ENCODE measurements around the gene MACIR.
"Not testable (repeated sequence)": the region's sequence is repeated elsewhere in the genome, so short reads cannot be mapped to it uniquely, and the experiment has no call there.

Gene MACIR

GRCh38 chr5:103258368-103258956 is at the start of gene MACIR:
Gene MACIR (plus strand): TSS chr5:103258763. CDS start chr5:103275920, 17,157 bp downstream.
- DNase-seq, result peak; percentile 68 to 98 (median 91)

- no peak for DNase-seq
Observed at GRCh38 chr5:103209065-103209464, 49.5 kb upstream of the MACIR start.

DNA sequence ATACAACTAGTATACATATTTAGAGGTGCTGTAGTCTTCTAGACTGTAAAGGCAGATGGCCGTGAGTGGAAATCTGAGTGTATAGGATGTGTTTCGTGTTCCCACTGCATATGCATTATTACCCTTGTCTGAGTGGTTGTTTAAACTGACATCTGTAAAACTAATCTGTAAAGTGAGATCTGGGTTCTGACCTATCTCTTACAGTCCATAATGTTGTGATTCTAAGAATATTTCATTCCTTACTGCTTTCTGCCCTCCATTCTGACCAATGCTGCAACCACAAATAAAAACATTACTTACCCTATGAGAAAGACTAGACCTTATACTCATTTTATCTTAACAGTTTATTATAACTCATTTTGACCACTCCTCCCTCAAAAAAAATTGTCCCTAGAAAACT is 47.6 kb upstream of the MACIR start:
- no peak for DNase-seq

GRCh38 chr5:103211576-103212561 is 46.7 kb upstream of the MACIR start:
- no peak for DNase-seq

DNA sequence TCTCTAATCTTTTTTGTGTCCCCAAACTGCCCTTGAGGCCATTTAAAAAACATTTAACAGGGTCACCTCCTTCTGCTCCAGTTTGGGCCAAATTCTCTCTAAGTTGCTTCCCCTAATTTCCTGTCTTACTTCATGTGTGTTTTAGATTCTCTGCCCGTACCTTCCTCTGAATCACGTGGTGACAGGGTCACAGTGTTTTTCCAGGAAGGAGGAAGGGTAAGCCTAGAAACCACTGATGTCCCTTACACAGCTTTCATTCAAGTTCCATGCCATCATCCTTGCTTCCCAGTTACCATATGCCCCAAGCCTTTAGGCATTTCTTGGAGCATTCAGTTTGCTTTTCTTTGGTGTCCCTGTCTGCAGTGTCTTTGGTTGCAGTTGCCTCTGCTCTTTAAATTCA is 42.4 kb upstream of the MACIR start:
- no peak for DNase-seq

DNA sequence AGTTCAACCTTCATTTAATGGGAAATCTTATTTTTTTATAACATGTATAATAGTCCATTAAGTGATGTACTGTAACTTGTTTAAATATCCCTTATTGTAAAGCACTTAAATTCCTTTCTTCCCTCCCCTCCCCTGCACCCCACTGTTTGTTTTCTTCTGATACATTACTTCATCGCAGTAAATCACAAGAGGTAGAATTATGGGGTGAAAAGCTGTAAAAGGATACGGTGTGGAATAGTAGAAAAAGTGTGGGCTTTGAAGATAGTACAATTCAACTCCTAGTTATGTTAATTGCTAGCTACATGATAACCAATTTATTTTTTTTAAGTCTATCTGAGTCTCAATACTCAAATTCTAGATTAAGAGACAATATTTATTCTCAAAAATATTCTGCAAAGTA is 41.9 kb upstream of the MACIR start:
- DNase-seq, result no peak

GRCh38 chr5:103217101-103217500 is 41.5 kb upstream of the MACIR start:
- no peak for DNase-seq

DNA sequence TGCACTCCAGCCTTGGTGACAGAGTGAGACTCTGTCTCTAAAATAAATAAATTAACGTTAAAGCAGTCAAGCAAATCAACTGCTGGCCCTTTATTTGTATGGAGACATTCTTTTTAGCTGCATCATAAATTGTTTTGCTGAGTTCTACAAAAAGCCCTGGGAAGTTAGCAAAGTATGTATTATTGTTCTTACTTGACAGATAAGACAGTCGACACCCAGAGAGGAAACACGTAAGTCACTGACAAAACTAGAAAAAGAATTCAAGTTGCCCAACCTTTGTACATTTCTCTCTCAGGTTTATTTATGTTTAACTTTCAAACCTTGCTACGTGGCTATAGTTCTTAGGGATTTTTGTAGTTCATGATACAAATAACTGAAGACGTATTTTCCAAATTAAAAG is 40.4 kb upstream of the MACIR start:
- no peak for DNase-seq

DNA sequence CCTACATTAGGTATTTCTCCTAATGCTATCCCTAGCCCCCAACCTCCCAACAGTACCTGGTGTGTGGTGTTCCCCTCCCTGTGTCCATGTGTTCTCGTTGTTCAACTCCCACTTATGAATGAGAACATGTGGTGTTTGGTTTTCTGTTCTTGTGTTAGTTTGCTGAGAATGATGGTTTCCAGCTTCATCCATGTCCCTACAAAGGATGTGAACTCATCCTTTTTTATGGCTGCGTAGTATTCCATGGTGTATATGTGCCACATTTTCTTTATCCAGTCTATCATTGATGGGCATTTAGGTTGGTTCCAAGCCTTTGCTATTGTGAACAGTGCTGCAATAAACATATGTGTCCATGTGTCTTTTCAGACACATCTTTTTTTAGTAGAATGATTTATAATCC is 39.5 kb upstream of the MACIR start:
- DNase-seq, result not testable (repeated sequence)

DNA sequence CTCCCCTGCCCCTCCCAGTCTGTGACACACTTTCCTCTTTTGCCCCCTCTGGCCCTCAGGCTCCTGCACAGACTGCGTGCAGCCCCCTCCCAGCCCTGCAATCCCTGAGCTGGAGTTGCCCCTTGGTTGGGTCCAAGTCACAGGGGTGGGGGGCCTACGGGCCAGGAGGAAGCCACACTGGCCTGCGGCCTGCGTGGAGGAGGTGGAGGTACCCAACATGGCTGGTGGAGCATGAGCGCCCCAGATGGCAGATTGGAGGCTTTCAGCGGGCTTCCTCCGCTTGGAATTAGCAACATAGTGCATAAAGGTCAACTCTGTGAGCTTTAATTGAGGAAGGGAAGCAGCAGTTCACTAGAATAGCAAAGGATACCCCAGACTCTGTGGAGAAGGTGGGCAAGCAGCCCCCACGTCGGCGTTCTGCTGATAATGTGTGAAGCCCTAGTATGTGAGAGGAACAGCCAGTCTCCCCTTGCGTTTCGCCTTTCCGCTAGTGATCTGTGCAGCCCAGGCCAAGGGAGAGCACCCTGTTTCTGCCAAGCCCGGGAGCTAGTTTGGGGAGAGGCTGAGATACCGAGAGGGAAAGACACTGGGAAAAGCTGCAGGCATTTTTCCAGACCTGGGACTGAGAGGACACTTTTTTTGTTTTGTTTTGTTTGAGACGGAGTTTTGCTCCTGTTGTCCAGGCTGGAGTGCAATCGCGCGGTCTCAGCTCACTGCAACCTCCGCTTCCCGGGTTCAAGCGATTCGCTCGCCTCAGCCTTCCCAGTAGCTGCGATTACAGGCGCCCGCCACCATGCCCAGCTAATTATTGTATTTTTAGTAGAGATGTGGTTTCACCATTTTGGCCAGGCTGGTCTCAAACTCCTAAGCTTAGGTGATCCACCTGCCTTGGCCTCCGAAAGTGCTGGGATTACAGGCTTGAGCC is 35.3 kb upstream of the MACIR start:
- no peak for DNase-seq

- DNase-seq, result peak in 7 of 51 donors; percentile 1 to 44 (median 3)
Observed at GRCh38 chr5:103224118-103224893, 34.3 kb upstream of the MACIR start.

DNA sequence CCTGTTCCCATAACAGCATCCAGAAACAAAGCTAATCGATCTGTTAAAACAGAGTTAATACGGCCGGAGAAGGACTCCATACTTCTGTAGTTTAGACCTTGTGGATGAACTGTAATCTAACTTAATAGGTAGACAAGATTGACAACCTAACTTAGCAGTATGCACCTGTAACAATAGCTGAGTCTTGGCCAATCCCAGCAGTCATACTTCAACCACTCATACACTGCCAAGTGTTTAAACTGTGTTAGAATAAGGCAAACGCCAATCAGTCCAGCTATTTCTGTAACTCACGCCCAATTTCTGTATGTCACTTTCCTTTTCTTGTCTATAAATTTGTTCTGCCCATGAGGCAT is 33.7 kb upstream of the MACIR start:
- no peak for DNase-seq

DNA sequence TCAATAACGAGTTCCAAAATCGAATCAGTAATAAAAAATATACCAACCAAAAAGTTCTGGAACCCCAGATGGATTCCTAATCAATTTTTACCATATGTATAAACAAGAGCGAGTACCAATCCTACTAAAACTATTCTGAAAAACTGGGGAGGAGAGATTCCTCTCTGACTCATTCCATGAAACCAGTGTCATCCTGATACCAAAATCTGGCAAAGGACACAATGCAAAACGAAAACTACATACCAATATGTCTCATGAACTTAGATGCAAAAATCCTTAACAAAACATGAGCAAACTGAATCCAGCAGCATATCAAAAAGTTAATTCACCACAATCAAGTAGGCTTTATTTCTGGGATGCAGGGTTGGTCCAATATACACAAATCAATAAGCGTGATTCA is 30.5 kb upstream of the MACIR start:
- DNase-seq, result no peak

GRCh38 chr5:103228588-103228987 is 30.0 kb upstream of the MACIR start:
- no peak for DNase-seq

GRCh38 chr5:103232393-103232999 is 26.1 kb upstream of the MACIR start:
- DNase-seq, result peak in 1 of 51 donors; percentile 13

- no peak for DNase-seq
Observed at GRCh38 chr5:103234239-103234975, 24.2 kb upstream of the MACIR start.

- DNase-seq, result no peak
Observed at GRCh38 chr5:103235891-103236290, 22.7 kb upstream of the MACIR start.

GRCh38 chr5:103237778-103238177 is 20.8 kb upstream of the MACIR start:
- DNase-seq, result no peak

DNA sequence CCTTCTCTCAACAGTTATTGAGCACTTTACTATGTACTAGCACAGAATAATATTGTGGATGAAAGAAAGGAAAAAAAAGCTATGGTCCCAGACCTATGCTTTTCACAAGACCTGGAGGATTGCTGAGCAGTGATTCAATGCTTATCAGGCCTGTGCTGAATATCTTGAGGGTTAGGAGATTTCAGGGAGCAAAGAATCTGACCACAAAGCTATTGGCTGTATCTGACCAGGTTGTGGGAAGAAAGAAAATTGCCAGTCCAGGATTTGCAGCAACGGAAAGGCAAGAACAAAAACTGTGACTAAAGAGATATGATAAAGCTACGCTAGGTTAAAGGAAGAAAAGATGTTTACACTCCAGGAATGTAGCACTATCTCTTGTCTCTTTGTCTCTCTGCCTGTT is 14.9 kb upstream of the MACIR start:
- DNase-seq, result no peak

DNA sequence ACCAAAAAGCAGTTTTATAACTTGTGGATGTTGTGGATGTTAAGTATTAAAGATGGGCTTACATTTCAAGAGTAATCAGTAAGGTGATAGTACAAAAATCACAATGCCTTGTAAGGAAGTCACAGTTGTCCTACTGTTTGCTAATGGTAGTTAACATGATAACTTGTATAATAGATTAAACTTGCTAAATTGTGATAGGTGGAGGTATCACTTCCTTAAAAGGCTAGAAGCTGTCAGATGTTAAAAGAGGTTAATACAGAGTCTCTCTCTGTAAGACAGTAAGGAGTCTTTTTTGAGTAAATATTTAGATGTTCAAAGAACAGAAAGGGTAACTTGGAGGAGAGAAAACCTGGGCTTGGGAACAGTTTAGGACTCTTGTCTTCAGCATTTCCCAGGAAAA is 14.2 kb upstream of the MACIR start:
- DNase-seq, result no peak
